Thyroid gland (tissue), 4 donors: Measurements from ENCODE around the gene GLP1R. TPM values are rescaled to one million over a fixed set of nuclear protein-coding genes. Genes with fewer than 3 reads are reported as not detected.

Experiments used
- DNase-seq, 2 donors: peaks; one replicate each; pipeline ENCODE4 v3.0.0-alpha.2; 2019
- H3K27ac ChIP-seq, 3 donors: fragments of 200-600 bp; sonication (generic); 1 replicate in 2 of 3; 2 replicates in 1 of 3; pipeline ENCODE4 v1.5.1; 2016 to 2019; ENCODE audit warnings: mild to moderate bottlenecking in 1 of 3, moderate library complexity in 1 of 3
- H3K27me3 ChIP-seq: fragments of 200-600 bp; sonication (generic); one replicate; pipeline ENCODE4 v1.5.1; 2019
- H3K36me3 ChIP-seq, 2 donors: fragments of 200-600 bp; sonication (generic); one replicate each; pipeline ENCODE4 v1.5.1; 2016 to 2019
- H3K4me1 ChIP-seq, 2 donors: fragments of 200-600 bp; sonication (generic); one replicate each; pipeline ENCODE4 v1.5.1; 2017 to 2019
- H3K4me3 ChIP-seq, 3 donors: fragments of 200-600 bp; sonication (generic); replicated peaks in 1 of 3; 1 replicate in 2 of 3; 2 replicates in 1 of 3; pipeline ENCODE4 v1.5.1; 2016; ENCODE audit warnings: mild to moderate bottlenecking in 1 of 3
- H3K9me3 ChIP-seq: fragments of 200-600 bp; sonication (generic); one replicate; pipeline ENCODE4 v1.5.1; 2017
- CTCF ChIP-seq, 6 experiments: fragments of 200-600 bp in 3 of 6; fragments of 450-650 bp in 3 of 6; sonication (generic) in 3 of 6; IDR thresholded peaks; one replicate each; pipeline ENCODE4 v1.5.1; 2016 to 2019; ENCODE audit warnings: antibody characterized with exemption in 6 of 6, mild to moderate bottlenecking in 2 of 6, inconsistent platforms in 1 of 6, moderate library complexity in 1 of 6
- POLR2A ChIP-seq, 2 donors: fragments of 450-650 bp; IDR thresholded peaks; one replicate each; pipeline ENCODE4 v1.6.1; 2017; ENCODE audit warnings: antibody characterized with exemption in 2 of 2, mild to moderate bottlenecking in 2 of 2, moderate library complexity in 1 of 2
- WGBS, 2 donors: methylation state at CpG; one replicate each; pipeline ENCODE4 v1.1.5; 2017; 5-methylcytosine and 5-hydroxymethylcytosine counted together
- intact Hi-C: fragments of 100-400 bp; cut with DNase I; formaldehyde crosslinking; loops from one replicate; pipeline ENCODE4 v1.15.1; 2023
- total RNA-seq, 4 donors: library from RNA; depleted of rRNA; stranded (reverse); fragments of >200 nt; gene quantifications; one replicate each; pipeline ENCODE4 v1.2.3, GENCODE V29; 2016

Gene GLP1R
- total RNA-seq, 4 donors from 2014 or later: 0.13 to 0.45 (median 0.18) TPM

- 88 to 90% methylated on average over 11 of the region's 11 CpGs for WGBS, 2 donors
- intact Hi-C loops: no loop called here
- no peaks in the 10 kb centered on the region for H3K36me3 ChIP-seq
- no peak for DNase-seq
- TF ChIP-seq CTCF (IDR thresholded peaks at IDR 0.05) (no peak), POLR2A (IDR thresholded peaks at IDR 0.05) (no peak)
- H3K9me3 ChIP-seq: no peaks in the 10 kb centered on the region
- H3K4me1 ChIP-seq: no peaks in the 10 kb centered on the region
- no peaks in the 10 kb centered on the region for H3K27me3 ChIP-seq
- no peak overlapping the region for H3K4me3 ChIP-seq
- H3K27ac ChIP-seq: no peak overlapping the region
Measured at GRCh38 chr6:39075807-39076622, 27.4 kb downstream of the GLP1R start.

- intact Hi-C loops: no loop called here
- TF ChIP-seq CTCF (IDR thresholded peaks at IDR 0.05): no peak
- TF ChIP-seq POLR2A (IDR thresholded peaks at IDR 0.05): no peak
- DNase-seq: no peak
- Histone ChIP-seq H3K27me3 (no peaks in the 10 kb centered on the region), H3K36me3 (no peaks in the 10 kb centered on the region), H3K27ac (no peak overlapping the region), H3K4me1 (no peaks in the 10 kb centered on the region), H3K4me3 (no peak overlapping the region), H3K9me3 (no peaks in the 10 kb centered on the region)
- WGBS, 2 donors: 64 to 78% methylated on average over 9 of the region's 9 CpGs
Measured at GRCh38 chr6:39076623-39077535, 28.3 kb downstream of the GLP1R start.

- intact Hi-C loops: no loop called here
- H3K27me3 ChIP-seq: no peaks in the 10 kb centered on the region
- no peak overlapping the region for H3K4me3 ChIP-seq
- no peaks in the 10 kb centered on the region for H3K4me1 ChIP-seq
- TF ChIP-seq POLR2A (IDR thresholded peaks at IDR 0.05): no peak
- no peak for TF ChIP-seq CTCF (IDR thresholded peaks at IDR 0.05)
- H3K27ac ChIP-seq: no peak overlapping the region
- no peaks in the 10 kb centered on the region for H3K9me3 ChIP-seq
- no peak for DNase-seq
- no peaks in the 10 kb centered on the region for H3K36me3 ChIP-seq
- WGBS, 2 donors: 82 to 90% methylated on average over 10 to 11 of the region's 11 CpGs
Measured at GRCh38 chr6:39077882-39078594, 29.5 kb downstream of the GLP1R start.

- no peak overlapping the region for H3K27ac ChIP-seq
- H3K4me3 ChIP-seq: no peak overlapping the region
- H3K9me3 ChIP-seq: no peaks in the 10 kb centered on the region
- TF ChIP-seq CTCF (IDR thresholded peaks at IDR 0.05) (no peak), POLR2A (IDR thresholded peaks at IDR 0.05) (no peak)
- DNase-seq: no peak
- no peaks in the 10 kb centered on the region for H3K27me3 ChIP-seq
- WGBS, 2 donors: 100% methylated on average over 2 of the region's 3 CpGs; no CpG with 5 or more reads in 1 of the 2 donors
- intact Hi-C loops: no loop called here
- H3K4me1 ChIP-seq: no peaks in the 10 kb centered on the region
- H3K36me3 ChIP-seq: no peaks in the 10 kb centered on the region
Measured at GRCh38 chr6:39078695-39079094, 30.1 kb downstream of the GLP1R start.
